Caco-2 (cell line): Measurements from ENCODE around the gene AKAP11. TPM values are rescaled to one million over a fixed set of nuclear protein-coding genes. Genes with fewer than 3 reads are reported as not detected.

Experiments
- BruUV-seq: library from RNA; stranded (reverse); fragments of 400-500 nt; replicated peaks from 2 replicates; lab custom pipeline; 2021; lab: Mats Ljungman, UMichigan
- CTCF ChIA-PET: fragments of 300-600 bp; sonication (Branson Sonifier 250); formaldehyde crosslinking; loops from one replicate; lab custom pipeline; 2022; ENCODE audit warnings: antibody characterized with exemption; lab: Charles Lee
- POLR2A ChIA-PET: fragments of 300-600 bp; sonication (Branson Sonifier 250); formaldehyde crosslinking; loops from one replicate; lab custom pipeline; 2022; ENCODE audit warnings: antibody characterized with exemption; lab: Charles Lee
- DNase-seq, 2 experiments: peaks; one replicate each; pipeline versions ENCODE4 v3.0.0 to v3.0.0-alpha.2; 2020 to 2022
- H3K27me3 ChIP-seq: replicated peaks from 2 replicates; pipeline ENCODE4 v1.6.0; 2011; ENCODE audit warnings: low read length; ENCODE audit not compliant: control insufficient read depth, insufficient read depth
- H3K36me3 ChIP-seq: 2 replicates; pipeline ENCODE4 v1.5.1; 2011; ENCODE audit warnings: low read length; ENCODE audit not compliant: control insufficient read depth, insufficient read depth
- H3K4me1 ChIP-seq: fragments of 250-450 bp; sonication (Bioruptor Pico); 2 replicates; pipeline ENCODE4 v1.5.1; 2020; ENCODE audit warnings: mild to moderate bottlenecking
- H3K4me3 ChIP-seq: 2 replicates; pipeline ENCODE4 v1.5.1; 2011; ENCODE audit warnings: low read depth, mild to moderate bottlenecking, control low read depth, low read length
- H3K9me3 ChIP-seq: fragments of 250-450 bp; sonication (Bioruptor Pico); 2 replicates; pipeline ENCODE4 v1.5.1; 2020; ENCODE audit warnings: mild to moderate bottlenecking, moderate library complexity
- H3K27ac Mint-ChIP-seq: one replicate; pipeline ENCODE4 v1.8.0; 2022; ENCODE audit warnings: mixed read lengths; ENCODE audit not compliant: unreplicated experiment
- H3K27me3 Mint-ChIP-seq: one replicate; pipeline ENCODE4 v1.8.0; 2022; ENCODE audit warnings: mixed read lengths; ENCODE audit not compliant: insufficient read depth, unreplicated experiment
- H3K36me3 Mint-ChIP-seq: one replicate; pipeline ENCODE4 v1.8.0; 2022; ENCODE audit warnings: mild to moderate bottlenecking, mixed read lengths; ENCODE audit not compliant: insufficient read depth, unreplicated experiment
- H3K4me1 Mint-ChIP-seq: one replicate; pipeline ENCODE4 v1.8.0; 2022; ENCODE audit warnings: low read depth, mixed read lengths; ENCODE audit not compliant: unreplicated experiment
- H3K4me3 Mint-ChIP-seq: one replicate; pipeline ENCODE4 v1.8.0; 2022; ENCODE audit warnings: mild to moderate bottlenecking, moderate library complexity, mixed read lengths; ENCODE audit not compliant: unreplicated experiment
- H3K9me3 Mint-ChIP-seq: one replicate; pipeline ENCODE4 v1.8.0; 2022; ENCODE audit warnings: mixed read lengths; ENCODE audit not compliant: unreplicated experiment
- CTCF ChIP-seq, 2 experiments: fragments of 200-600 bp in 1 of 2; IDR thresholded peaks; 1 replicate in 1 of 2; 2 replicates in 1 of 2; pipeline versions ENCODE4 v1.5.1 to v1.8.0; 2011 to 2022; ENCODE audit warnings: antibody characterized with exemption in 1 of 2, control low read depth in 1 of 2, inconsistent platforms in 1 of 2, low read depth in 1 of 2, low read length in 1 of 2, mild to moderate bottlenecking in 1 of 2, moderate library complexity in 1 of 2; ENCODE audit not compliant: insufficient read depth in 1 of 2, severe bottlenecking in 1 of 2, unreplicated experiment in 1 of 2
- intact Hi-C: fragments of 100-400 bp; cut with micrococcal nuclease; formaldehyde crosslinking; loops from one replicate; pipeline ENCODE4 v1.10.0; 2022; ENCODE audit not compliant: unreplicated experiment
- total RNA-seq: library from RNA; stranded (reverse); gene quantifications from 2 replicates; pipeline ENCODE4 v1.2.3, GENCODE V29; 2022

The AKAP11 gene
- total RNA-seq, 1 experiment from 2014 or later: 28.6 TPM

GRCh38 chr13:42246541-42246940, 25.4 kb upstream of the AKAP11 start:
- Mint-ChIP-seq H3K4me3 (no peak overlapping the region), H3K4me1 (no peaks in the 10 kb centered on the region), H3K27ac (no peak overlapping the region), H3K36me3 (no peaks in the 10 kb centered on the region), H3K9me3 (no peaks in the 10 kb centered on the region), H3K27me3 (peaks cover 2% of the 10 kb centered on the region)
- no peak overlapping the region for H3K4me3 ChIP-seq
- no TSS peak for BruUV-seq
- no peaks in the 10 kb centered on the region for H3K9me3 ChIP-seq
- POLR2A ChIA-PET: no interaction called here
- H3K4me1 ChIP-seq: no peaks in the 10 kb centered on the region
- intact Hi-C loops: no loop called here
- H3K27me3 ChIP-seq: no peaks in the 10 kb centered on the region; the same call in 1 of the 2 replicates
- H3K36me3 ChIP-seq: no peaks in the 10 kb centered on the region
- CTCF ChIA-PET: no interaction called here
- TF ChIP-seq CTCF (IDR thresholded peaks at IDR 0.05; ENCODE audit: insufficient read depth in 1 of 2, low read depth in 1 of 2, low read length in 1 of 2, severe bottlenecking in 1 of 2, unreplicated experiment in 1 of 2): no peak
- DNase-seq: no peak

- no peak overlapping the region for H3K4me3 Mint-ChIP-seq
- POLR2A ChIA-PET: no interaction called here
- no peaks in the 10 kb centered on the region for H3K36me3 Mint-ChIP-seq
- Histone ChIP-seq H3K9me3 (no peaks in the 10 kb centered on the region), H3K4me3 (no peak overlapping the region), H3K4me1 (no peaks in the 10 kb centered on the region), H3K27me3 (no peaks in the 10 kb centered on the region; the same call in 1 of the 2 replicates), H3K36me3 (no peaks in the 10 kb centered on the region)
- CTCF ChIA-PET: no interaction called here
- intact Hi-C loops: no loop called here
- H3K4me1 Mint-ChIP-seq: no peaks in the 10 kb centered on the region
- peaks cover 7% of the 10 kb centered on the region for H3K27me3 Mint-ChIP-seq
- H3K9me3 Mint-ChIP-seq: no peaks in the 10 kb centered on the region
- H3K27ac Mint-ChIP-seq: no peak overlapping the region
- no peak for DNase-seq
- no TSS peak for BruUV-seq
- no peak for TF ChIP-seq CTCF (IDR thresholded peaks at IDR 0.05; ENCODE audit: insufficient read depth in 1 of 2, low read depth in 1 of 2, low read length in 1 of 2, severe bottlenecking in 1 of 2, unreplicated experiment in 1 of 2)
Measured at GRCh38 chr13:42247883-42248282, 24.1 kb upstream of the AKAP11 start.

GRCh38 chr13:42255886-42256285, 16.1 kb upstream of the AKAP11 start:
- Mint-ChIP-seq H3K4me1 (no peaks in the 10 kb centered on the region), H3K27ac (no peak overlapping the region), H3K27me3 (peaks cover 7% of the 10 kb centered on the region), H3K36me3 (no peaks in the 10 kb centered on the region), H3K4me3 (no peak overlapping the region), H3K9me3 (peaks cover 8% of the 10 kb centered on the region)
- ChIA-PET CTCF (no interaction called here), POLR2A (no interaction called here)
- Histone ChIP-seq H3K27me3 (no peaks in the 10 kb centered on the region), H3K36me3 (no peaks in the 10 kb centered on the region), H3K9me3 (no peaks in the 10 kb centered on the region), H3K4me1 (no peaks in the 10 kb centered on the region), H3K4me3 (no peak overlapping the region)
- no TSS peak for BruUV-seq
- intact Hi-C loops: no loop called here
- no peak for DNase-seq
- TF ChIP-seq CTCF (IDR thresholded peaks at IDR 0.05; ENCODE audit: insufficient read depth in 1 of 2, low read depth in 1 of 2, low read length in 1 of 2, severe bottlenecking in 1 of 2, unreplicated experiment in 1 of 2): no peak
